ENCODE data around the gene RPUSD1. TPM values are rescaled to one million over a fixed set of nuclear protein-coding genes. Genes with fewer than 3 reads are reported as not detected.

The RPUSD1 gene
- total RNA-seq, 1 experiment from 2014 or later: 45.1 TPM

DNA sequence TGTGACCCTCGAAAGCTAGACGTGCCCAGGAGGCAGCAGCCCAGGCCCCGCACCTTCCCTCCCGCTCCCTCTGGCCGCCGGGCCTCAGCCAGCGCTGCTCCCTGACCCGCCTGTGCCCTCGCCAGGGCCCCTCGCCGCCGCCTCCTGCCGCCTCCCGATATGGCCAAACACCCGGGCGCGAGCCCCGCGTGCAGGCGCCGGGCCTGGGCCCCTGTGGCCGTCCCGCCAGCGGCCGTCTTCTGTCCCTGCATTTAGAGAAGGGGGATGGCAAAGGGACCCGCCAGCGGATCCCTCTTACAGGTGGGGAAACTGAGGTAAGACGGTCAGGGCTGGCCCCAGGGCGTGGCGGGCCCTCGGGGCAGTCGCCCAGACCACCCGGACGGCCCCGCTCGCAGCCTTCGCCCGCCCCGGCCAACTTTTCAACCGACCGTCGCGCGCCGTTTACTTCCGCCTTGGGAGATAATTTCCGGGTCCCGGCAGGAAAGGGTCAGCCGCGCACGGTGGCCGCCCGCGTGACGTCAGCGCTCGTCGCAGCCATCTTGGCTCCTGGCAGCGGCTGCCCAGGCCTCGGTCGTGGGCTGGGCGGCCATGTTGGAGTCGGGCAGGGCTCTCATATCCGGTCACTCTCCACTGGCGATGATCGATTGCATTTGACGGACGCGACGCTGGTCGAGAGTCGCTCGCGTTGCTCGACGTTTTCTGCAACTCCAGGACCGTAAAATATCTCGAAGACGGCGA is 19.3 kb upstream of the RPUSD1 start (continued):
- TF ChIP-seq, protein P1, sequence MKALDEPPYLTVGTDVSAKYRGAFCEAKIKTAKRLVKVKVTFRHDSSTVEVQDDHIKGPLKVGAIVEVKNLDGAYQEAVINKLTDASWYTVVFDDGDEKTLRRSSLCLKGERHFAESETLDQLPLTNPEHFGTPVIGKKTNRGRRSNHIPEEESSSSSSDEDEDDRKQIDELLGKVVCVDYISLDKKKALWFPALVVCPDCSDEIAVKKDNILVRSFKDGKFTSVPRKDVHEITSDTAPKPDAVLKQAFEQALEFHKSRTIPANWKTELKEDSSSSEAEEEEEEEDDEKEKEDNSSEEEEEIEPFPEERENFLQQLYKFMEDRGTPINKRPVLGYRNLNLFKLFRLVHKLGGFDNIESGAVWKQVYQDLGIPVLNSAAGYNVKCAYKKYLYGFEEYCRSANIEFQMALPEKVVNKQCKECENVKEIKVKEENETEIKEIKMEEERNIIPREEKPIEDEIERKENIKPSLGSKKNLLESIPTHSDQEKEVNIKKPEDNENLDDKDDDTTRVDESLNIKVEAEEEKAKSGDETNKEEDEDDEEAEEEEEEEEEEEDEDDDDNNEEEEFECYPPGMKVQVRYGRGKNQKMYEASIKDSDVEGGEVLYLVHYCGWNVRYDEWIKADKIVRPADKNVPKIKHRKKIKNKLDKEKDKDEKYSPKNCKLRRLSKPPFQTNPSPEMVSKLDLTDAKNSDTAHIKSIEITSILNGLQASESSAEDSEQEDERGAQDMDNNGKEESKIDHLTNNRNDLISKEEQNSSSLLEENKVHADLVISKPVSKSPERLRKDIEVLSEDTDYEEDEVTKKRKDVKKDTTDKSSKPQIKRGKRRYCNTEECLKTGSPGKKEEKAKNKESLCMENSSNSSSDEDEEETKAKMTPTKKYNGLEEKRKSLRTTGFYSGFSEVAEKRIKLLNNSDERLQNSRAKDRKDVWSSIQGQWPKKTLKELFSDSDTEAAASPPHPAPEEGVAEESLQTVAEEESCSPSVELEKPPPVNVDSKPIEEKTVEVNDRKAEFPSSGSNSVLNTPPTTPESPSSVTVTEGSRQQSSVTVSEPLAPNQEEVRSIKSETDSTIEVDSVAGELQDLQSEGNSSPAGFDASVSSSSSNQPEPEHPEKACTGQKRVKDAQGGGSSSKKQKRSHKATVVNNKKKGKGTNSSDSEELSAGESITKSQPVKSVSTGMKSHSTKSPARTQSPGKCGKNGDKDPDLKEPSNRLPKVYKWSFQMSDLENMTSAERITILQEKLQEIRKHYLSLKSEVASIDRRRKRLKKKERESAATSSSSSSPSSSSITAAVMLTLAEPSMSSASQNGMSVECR (CRISPR knock-in tag; IDR thresholded peaks at IDR 0.05; ENCODE audit: borderline replicate concordance): peak; percentile 64; the same call in 1 of the 2 replicates
- TF ChIP-seq ZNF317 (CRISPR knock-in tag; IDR thresholded peaks at IDR 0.05; ENCODE audit: borderline replicate concordance, low read depth): 0 out of 2 replicates have a peak, but pooled peaks have one; percentile 39
- TF ChIP-seq JUN (CRISPR knock-in tag; IDR thresholded peaks at IDR 0.05): no peak; the same call in 1 of the 2 replicates
- 0 out of 2 replicates have a peak, but pooled peaks have one; percentile 29 for TF ChIP-seq ESRRA (CRISPR knock-in tag; IDR thresholded peaks at IDR 0.05; ENCODE audit: borderline replicate concordance)
- TF ChIP-seq, protein P2, sequence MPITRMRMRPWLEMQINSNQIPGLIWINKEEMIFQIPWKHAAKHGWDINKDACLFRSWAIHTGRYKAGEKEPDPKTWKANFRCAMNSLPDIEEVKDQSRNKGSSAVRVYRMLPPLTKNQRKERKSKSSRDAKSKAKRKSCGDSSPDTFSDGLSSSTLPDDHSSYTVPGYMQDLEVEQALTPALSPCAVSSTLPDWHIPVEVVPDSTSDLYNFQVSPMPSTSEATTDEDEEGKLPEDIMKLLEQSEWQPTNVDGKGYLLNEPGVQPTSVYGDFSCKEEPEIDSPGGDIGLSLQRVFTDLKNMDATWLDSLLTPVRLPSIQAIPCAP (CRISPR knock-in tag; IDR thresholded peaks at IDR 0.05): peak; percentile 62
- TF ChIP-seq, protein P3, sequence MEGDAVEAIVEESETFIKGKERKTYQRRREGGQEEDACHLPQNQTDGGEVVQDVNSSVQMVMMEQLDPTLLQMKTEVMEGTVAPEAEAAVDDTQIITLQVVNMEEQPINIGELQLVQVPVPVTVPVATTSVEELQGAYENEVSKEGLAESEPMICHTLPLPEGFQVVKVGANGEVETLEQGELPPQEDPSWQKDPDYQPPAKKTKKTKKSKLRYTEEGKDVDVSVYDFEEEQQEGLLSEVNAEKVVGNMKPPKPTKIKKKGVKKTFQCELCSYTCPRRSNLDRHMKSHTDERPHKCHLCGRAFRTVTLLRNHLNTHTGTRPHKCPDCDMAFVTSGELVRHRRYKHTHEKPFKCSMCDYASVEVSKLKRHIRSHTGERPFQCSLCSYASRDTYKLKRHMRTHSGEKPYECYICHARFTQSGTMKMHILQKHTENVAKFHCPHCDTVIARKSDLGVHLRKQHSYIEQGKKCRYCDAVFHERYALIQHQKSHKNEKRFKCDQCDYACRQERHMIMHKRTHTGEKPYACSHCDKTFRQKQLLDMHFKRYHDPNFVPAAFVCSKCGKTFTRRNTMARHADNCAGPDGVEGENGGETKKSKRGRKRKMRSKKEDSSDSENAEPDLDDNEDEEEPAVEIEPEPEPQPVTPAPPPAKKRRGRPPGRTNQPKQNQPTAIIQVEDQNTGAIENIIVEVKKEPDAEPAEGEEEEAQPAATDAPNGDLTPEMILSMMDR (IDR thresholded peaks at IDR 0.05): no peak
- TF ChIP-seq, protein P4, sequence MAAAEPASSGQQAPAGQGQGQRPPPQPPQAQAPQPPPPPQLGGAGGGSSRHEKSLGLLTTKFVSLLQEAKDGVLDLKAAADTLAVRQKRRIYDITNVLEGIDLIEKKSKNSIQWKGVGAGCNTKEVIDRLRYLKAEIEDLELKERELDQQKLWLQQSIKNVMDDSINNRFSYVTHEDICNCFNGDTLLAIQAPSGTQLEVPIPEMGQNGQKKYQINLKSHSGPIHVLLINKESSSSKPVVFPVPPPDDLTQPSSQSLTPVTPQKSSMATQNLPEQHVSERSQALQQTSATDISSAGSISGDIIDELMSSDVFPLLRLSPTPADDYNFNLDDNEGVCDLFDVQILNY (CRISPR knock-in tag; IDR thresholded peaks at IDR 0.05): peak; percentile 63; the same call in 1 of the 2 replicates
- TF ChIP-seq, protein P5, sequence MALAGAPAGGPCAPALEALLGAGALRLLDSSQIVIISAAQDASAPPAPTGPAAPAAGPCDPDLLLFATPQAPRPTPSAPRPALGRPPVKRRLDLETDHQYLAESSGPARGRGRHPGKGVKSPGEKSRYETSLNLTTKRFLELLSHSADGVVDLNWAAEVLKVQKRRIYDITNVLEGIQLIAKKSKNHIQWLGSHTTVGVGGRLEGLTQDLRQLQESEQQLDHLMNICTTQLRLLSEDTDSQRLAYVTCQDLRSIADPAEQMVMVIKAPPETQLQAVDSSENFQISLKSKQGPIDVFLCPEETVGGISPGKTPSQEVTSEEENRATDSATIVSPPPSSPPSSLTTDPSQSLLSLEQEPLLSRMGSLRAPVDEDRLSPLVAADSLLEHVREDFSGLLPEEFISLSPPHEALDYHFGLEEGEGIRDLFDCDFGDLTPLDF (CRISPR knock-in tag; IDR thresholded peaks at IDR 0.05): no peak
- TF ChIP-seq KAT7 (CRISPR knock-in tag; IDR thresholded peaks at IDR 0.05; ENCODE audit: borderline replicate concordance): no peak
- TF ChIP-seq, protein P6, sequence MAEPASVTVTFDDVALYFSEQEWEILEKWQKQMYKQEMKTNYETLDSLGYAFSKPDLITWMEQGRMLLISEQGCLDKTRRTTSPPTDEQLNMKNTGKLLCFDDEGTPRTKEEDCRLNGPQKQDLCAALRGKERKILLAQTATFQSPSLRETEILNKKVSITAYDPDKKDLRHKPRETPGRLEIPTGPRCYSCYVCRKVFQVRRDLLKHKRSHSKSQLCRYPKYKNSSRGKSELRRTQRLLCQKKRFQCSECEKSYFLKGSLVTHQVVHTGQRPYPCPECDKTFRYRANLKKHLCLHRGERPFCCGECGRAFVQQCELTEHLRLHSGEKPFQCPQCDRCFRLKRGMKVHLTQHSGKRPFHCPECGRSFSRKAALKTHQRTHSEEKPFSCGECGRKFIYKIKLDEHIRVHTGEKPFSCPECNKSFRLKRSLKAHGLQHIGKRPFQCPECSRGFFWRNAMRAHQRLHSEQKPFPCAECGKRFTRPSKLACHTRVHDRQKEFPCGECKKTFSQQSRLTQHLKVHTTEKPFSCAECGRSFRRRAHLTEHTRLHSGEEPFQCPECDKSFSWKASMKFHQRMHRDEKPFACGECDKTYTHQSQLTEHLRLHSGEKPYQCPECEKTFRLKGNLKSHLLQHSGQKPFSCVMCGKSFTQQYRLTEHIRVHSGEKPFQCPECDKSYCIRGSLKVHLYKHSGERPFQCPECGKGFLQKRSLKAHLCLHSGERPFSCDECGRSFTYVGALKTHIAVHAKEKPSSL (CRISPR knock-in tag; conservative IDR thresholded peaks at IDR 0.05): no peak
- TF ChIP-seq, protein P7, sequence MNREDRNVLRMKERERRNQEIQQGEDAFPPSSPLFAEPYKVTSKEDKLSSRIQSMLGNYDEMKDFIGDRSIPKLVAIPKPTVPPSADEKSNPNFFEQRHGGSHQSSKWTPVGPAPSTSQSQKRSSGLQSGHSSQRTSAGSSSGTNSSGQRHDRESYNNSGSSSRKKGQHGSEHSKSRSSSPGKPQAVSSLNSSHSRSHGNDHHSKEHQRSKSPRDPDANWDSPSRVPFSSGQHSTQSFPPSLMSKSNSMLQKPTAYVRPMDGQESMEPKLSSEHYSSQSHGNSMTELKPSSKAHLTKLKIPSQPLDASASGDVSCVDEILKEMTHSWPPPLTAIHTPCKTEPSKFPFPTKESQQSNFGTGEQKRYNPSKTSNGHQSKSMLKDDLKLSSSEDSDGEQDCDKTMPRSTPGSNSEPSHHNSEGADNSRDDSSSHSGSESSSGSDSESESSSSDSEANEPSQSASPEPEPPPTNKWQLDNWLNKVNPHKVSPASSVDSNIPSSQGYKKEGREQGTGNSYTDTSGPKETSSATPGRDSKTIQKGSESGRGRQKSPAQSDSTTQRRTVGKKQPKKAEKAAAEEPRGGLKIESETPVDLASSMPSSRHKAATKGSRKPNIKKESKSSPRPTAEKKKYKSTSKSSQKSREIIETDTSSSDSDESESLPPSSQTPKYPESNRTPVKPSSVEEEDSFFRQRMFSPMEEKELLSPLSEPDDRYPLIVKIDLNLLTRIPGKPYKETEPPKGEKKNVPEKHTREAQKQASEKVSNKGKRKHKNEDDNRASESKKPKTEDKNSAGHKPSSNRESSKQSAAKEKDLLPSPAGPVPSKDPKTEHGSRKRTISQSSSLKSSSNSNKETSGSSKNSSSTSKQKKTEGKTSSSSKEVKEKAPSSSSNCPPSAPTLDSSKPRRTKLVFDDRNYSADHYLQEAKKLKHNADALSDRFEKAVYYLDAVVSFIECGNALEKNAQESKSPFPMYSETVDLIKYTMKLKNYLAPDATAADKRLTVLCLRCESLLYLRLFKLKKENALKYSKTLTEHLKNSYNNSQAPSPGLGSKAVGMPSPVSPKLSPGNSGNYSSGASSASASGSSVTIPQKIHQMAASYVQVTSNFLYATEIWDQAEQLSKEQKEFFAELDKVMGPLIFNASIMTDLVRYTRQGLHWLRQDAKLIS (CRISPR knock-in tag; IDR thresholded peaks at IDR 0.05; ENCODE audit: borderline replicate concordance): no peak
- TF ChIP-seq ZNF232 (CRISPR knock-in tag; IDR thresholded peaks at IDR 0.05): no peak
- TF ChIP-seq MYBL2 (CRISPR knock-in tag; IDR thresholded peaks at IDR 0.05): peak; percentile 77; the same call in 1 of the 2 replicates
